Endothelial cell (in vitro differentiated cells): ENCODE measurements around the gene MT1B. TPM values are rescaled to one million over a fixed set of nuclear protein-coding genes. Genes with fewer than 3 reads are reported as not detected.

Experiments used
- DNase-seq: peaks from one replicate; pipeline ENCODE4 v3.0.0; 2021; ENCODE audit warnings: low spot score
- H3K27ac Mint-ChIP-seq: one replicate; pipeline ENCODE4 v1.8.0; 2021; ENCODE audit warnings: mixed read lengths, inconsistent platforms; ENCODE audit not compliant: unreplicated experiment
- H3K27me3 Mint-ChIP-seq: one replicate; pipeline ENCODE4 v1.8.0; 2021; ENCODE audit warnings: mild to moderate bottlenecking, moderate library complexity, mixed read lengths, inconsistent platforms; ENCODE audit not compliant: unreplicated experiment
- H3K36me3 Mint-ChIP-seq: one replicate; pipeline ENCODE4 v1.8.0; 2021; ENCODE audit warnings: mild to moderate bottlenecking, low read depth, mixed read lengths, inconsistent platforms; ENCODE audit not compliant: unreplicated experiment
- H3K4me1 Mint-ChIP-seq: one replicate; pipeline ENCODE4 v1.8.0; 2021; ENCODE audit warnings: mild to moderate bottlenecking, mixed read lengths, inconsistent platforms; ENCODE audit not compliant: unreplicated experiment
- H3K4me3 Mint-ChIP-seq: one replicate; pipeline ENCODE4 v1.8.0; 2021; ENCODE audit warnings: mild to moderate bottlenecking, mixed read lengths, inconsistent platforms; ENCODE audit not compliant: unreplicated experiment
- H3K9me3 Mint-ChIP-seq: one replicate; pipeline ENCODE4 v1.8.0; 2021; ENCODE audit warnings: mixed read lengths, inconsistent platforms; ENCODE audit not compliant: unreplicated experiment
- total RNA-seq: library from RNA; stranded (reverse); fragmentation: NEBNext Ultra II Directional; extraction: Animal tissue kit (Norgen Biotek cat#: 25700); gene quantifications from one replicate; pipeline ENCODE4 v1.2.1, GENCODE V29; 2021; ENCODE audit not compliant: unreplicated experiment
- TF ChIP-seq, protein P1 (sequence below): fragments of 200-600 bp; sonication (generic); IDR thresholded peaks from one replicate; pipeline ENCODE4 v1.5.0; 2021; ENCODE audit warnings: antibody characterized with exemption; ENCODE audit not compliant: unreplicated experiment

The MT1B gene
- total RNA-seq, 1 donor from 2014 or later: not detected

- peaks cover 3% of the 10 kb centered on the region for H3K4me1 Mint-ChIP-seq
- H3K36me3 Mint-ChIP-seq: no peaks in the 10 kb centered on the region
- DNase-seq: no peak
- no peaks in the 10 kb centered on the region for H3K9me3 Mint-ChIP-seq
- peaks cover 34% of the 10 kb centered on the region for H3K27me3 Mint-ChIP-seq
- TF ChIP-seq, protein P1, sequence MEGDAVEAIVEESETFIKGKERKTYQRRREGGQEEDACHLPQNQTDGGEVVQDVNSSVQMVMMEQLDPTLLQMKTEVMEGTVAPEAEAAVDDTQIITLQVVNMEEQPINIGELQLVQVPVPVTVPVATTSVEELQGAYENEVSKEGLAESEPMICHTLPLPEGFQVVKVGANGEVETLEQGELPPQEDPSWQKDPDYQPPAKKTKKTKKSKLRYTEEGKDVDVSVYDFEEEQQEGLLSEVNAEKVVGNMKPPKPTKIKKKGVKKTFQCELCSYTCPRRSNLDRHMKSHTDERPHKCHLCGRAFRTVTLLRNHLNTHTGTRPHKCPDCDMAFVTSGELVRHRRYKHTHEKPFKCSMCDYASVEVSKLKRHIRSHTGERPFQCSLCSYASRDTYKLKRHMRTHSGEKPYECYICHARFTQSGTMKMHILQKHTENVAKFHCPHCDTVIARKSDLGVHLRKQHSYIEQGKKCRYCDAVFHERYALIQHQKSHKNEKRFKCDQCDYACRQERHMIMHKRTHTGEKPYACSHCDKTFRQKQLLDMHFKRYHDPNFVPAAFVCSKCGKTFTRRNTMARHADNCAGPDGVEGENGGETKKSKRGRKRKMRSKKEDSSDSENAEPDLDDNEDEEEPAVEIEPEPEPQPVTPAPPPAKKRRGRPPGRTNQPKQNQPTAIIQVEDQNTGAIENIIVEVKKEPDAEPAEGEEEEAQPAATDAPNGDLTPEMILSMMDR: no peak
- H3K27ac Mint-ChIP-seq: no peak overlapping the region
- no peak overlapping the region for H3K4me3 Mint-ChIP-seq
Measured at GRCh38 chr16:56641166-56641565, 10.5 kb upstream of the MT1B start.

DNA sequence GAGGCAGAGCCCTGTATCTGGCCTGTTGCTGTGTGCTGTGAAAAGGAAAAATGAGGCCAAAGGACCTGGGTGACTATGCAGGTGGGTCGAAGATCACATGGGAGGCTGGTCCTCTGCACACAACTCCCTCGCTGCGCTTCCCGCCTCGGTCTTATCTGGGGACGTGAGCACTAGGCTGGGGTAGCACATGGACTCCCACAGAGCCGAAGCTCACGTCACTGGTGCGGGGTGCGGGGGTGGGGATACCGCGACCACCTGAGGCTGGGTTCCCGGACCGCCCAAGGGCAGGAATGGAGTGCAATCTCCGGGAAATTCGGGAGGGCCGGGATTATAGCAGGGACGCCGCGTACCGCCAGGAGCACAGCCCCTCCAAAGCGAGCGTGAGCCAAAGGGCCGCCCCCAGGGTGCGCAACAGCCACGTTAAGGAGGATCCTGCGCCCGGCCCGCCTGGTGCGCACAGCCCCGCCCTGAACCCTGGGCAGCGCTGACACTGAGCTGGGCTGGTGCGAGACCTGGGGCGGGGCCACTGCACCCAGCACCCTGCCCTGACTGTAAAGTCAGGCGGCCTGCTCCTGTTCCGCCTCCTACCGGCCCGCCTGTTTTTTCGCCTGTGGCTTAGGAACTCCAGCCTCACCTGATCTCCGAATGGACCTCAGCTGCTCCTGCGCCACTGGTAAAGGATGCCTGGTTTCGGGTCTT is 8.5 kb upstream of the MT1B start:
- Mint-ChIP-seq H3K9me3 (no peaks in the 10 kb centered on the region), H3K27me3 (peaks cover 27% of the 10 kb centered on the region), H3K4me1 (no peaks in the 10 kb centered on the region), H3K4me3 (no peak overlapping the region), H3K27ac (no peak overlapping the region), H3K36me3 (no peaks in the 10 kb centered on the region)
- TF ChIP-seq, protein P1: no peak
- DNase-seq: no peak

GRCh38 chr16:56643833-56644232 is 7.9 kb upstream of the MT1B start:
- H3K4me1 Mint-ChIP-seq: no peaks in the 10 kb centered on the region
- no peaks in the 10 kb centered on the region for H3K36me3 Mint-ChIP-seq
- peaks cover 27% of the 10 kb centered on the region for H3K27me3 Mint-ChIP-seq
- no peaks in the 10 kb centered on the region for H3K9me3 Mint-ChIP-seq
- H3K4me3 Mint-ChIP-seq: no peak overlapping the region
- no peak overlapping the region for H3K27ac Mint-ChIP-seq
- TF ChIP-seq, protein P1: no peak
- DNase-seq: no peak

- Mint-ChIP-seq H3K4me3 (no peak overlapping the region), H3K36me3 (no peaks in the 10 kb centered on the region), H3K9me3 (no peaks in the 10 kb centered on the region), H3K4me1 (no peaks in the 10 kb centered on the region), H3K27ac (no peak overlapping the region), H3K27me3 (peaks cover 21% of the 10 kb centered on the region)
- TF ChIP-seq, protein P1: no peak
- no peak for DNase-seq
Measured at GRCh38 chr16:56645311-56645710, 6.4 kb upstream of the MT1B start.

- DNase-seq: no peak
- Mint-ChIP-seq H3K36me3 (no peaks in the 10 kb centered on the region), H3K27me3 (peaks cover 21% of the 10 kb centered on the region), H3K9me3 (no peaks in the 10 kb centered on the region), H3K4me1 (no peaks in the 10 kb centered on the region), H3K4me3 (no peak overlapping the region), H3K27ac (no peak overlapping the region)
- TF ChIP-seq, protein P1: no peak
Measured at GRCh38 chr16:56645838-56646237, 5.8 kb upstream of the MT1B start.
